Measurements from ENCODE around the gene MAP4K3. TPM values are rescaled to one million over a fixed set of nuclear protein-coding genes. Genes with fewer than 3 reads are reported as not detected.

MAP4K3 gene
- total and polyA plus RNA-seq, 10 of the 15 experiments (the other 5 are each of a cell fraction or from before 2014, with no cell fraction given): 0.04 to 0.95 (median 0.21) TPM; not detected in 1

DNA sequence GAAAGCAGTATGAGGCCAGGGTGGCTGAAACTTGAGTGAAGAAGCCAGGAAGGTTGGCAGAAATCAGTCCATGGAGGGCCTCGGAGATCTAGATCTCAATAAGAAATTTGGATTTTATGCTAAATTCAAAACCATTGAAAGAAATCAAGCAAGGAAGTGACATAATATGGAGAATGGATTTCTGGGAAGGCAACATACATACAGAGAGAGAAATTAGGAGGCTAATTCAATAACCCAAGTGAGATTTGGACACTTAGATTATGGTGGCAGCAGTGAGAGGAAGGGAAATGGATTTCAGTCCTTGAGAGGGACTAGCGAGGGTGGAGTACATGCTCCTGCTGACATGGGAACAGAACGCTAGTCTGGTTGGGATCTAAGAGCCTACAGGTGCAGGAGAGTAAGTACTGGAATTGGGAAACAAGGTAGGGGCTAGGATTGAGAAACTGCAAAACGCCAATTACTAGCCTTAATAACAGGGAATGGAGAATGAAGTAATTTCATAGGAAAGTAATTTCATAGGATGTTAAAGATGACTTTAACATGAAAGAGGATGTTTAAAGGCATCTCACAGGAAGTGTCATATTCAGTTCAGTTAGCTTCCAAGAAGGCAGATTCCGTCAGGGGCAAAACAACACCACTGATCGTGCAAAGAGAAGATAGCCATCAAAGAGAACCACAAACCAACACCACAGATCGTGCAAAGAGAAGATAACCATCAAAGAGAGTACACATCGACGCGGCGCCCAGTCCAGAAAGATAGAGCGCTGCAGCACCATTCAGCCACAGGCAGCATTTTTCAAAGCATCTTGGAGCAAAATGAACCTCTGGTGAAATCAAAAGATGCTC lies 220.5 kb downstream of the MAP4K3 start (continued):
- TF ChIP-seq PBX3 (IDR thresholded peaks at IDR 0.05; ENCODE audit: insufficient replicate concordance, low read depth, low read length) (no peak), BHLHE40 (IDR thresholded peaks at IDR 0.05; ENCODE audit: borderline replicate concordance in 1 of 2, low read depth in 2 of 2, low read length in 1 of 2) (no peak), HDGF (IDR thresholded peaks at IDR 0.05) (no peak), BCL11A (IDR thresholded peaks at IDR 0.05; ENCODE audit: low read depth, low read length) (peak; percentile 64; the same call in 1 of the 2 replicates), EP300 (IDR thresholded peaks at IDR 0.05; ENCODE audit: borderline replicate concordance in 1 of 2, control insufficient read depth in 1 of 2, low read depth in 2 of 2, low read length in 2 of 2) (no peak), MEF2B (IDR thresholded peaks at IDR 0.05; ENCODE audit: partially characterized antibody, poor library complexity, severe bottlenecking) (no peak), LARP7 (IDR thresholded peaks at IDR 0.05) (no peak), ATF3 (IDR thresholded peaks at IDR 0.05; ENCODE audit: borderline replicate concordance, extremely low read depth, low read depth, low read length) (no peak), TCF7 (IDR thresholded peaks at IDR 0.05; ENCODE audit: borderline replicate concordance) (peak; percentile 58; the same call in 1 of the 2 replicates), PRDM15 (CRISPR knock-in tag; IDR thresholded peaks at IDR 0.05) (no peak), SPI1 (IDR thresholded peaks at IDR 0.05; ENCODE audit: borderline replicate concordance, insufficient read depth, low read depth, low read length) (no peak), SREBF1 (IDR thresholded peaks at IDR 0.05; ENCODE audit: low read length) (no peak), MEF2A (IDR thresholded peaks at IDR 0.05; ENCODE audit: insufficient read depth, low read depth, low read length) (0 out of 2 replicates have a peak, but pooled peaks have one; percentile 18), EED (IDR thresholded peaks at IDR 0.05; ENCODE audit: low read depth) (no peak), SMARCA5 (IDR thresholded peaks at IDR 0.05) (no peak), NFYA (IDR thresholded peaks at IDR 0.05; ENCODE audit: borderline replicate concordance, low read depth, low read length) (no peak), POLR2A (IDR thresholded peaks at IDR 0.05; ENCODE audit: low read depth, low read length) (no peak), FOXM1 (IDR thresholded peaks at IDR 0.05; ENCODE audit: low read depth, low read length) (peak; percentile 77), YY1 (IDR thresholded peaks at IDR 0.05; ENCODE audit: low read depth, low read length) (no peak), MTA3 (IDR thresholded peaks at IDR 0.05; ENCODE audit: borderline replicate concordance, low read length) (no peak), KDM1A (IDR thresholded peaks at IDR 0.05; ENCODE audit: borderline replicate concordance) (no peak)
- TF ChIP-seq, protein P1, sequence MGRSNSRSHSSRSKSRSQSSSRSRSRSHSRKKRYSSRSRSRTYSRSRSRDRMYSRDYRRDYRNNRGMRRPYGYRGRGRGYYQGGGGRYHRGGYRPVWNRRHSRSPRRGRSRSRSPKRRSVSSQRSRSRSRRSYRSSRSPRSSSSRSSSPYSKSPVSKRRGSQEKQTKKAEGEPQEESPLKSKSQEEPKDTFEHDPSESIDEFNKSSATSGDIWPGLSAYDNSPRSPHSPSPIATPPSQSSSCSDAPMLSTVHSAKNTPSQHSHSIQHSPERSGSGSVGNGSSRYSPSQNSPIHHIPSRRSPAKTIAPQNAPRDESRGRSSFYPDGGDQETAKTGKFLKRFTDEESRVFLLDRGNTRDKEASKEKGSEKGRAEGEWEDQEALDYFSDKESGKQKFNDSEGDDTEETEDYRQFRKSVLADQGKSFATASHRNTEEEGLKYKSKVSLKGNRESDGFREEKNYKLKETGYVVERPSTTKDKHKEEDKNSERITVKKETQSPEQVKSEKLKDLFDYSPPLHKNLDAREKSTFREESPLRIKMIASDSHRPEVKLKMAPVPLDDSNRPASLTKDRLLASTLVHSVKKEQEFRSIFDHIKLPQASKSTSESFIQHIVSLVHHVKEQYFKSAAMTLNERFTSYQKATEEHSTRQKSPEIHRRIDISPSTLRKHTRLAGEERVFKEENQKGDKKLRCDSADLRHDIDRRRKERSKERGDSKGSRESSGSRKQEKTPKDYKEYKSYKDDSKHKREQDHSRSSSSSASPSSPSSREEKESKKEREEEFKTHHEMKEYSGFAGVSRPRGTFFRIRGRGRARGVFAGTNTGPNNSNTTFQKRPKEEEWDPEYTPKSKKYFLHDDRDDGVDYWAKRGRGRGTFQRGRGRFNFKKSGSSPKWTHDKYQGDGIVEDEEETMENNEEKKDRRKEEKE (IDR thresholded peaks at IDR 0.05): no peak
